Retinal pigment epithelial cell (primary cell): ENCODE data around the gene MLC1.

Experiments used
- DNase-seq: peaks from one replicate; pipeline ENCODE4 v3.0.0-alpha.2; 2010; ENCODE audit warnings: low read depth
- H3K4me3 ChIP-seq: 2 replicates; pipeline ENCODE4 v1.5.1; 2011; ENCODE audit warnings: mild to moderate bottlenecking, low read length, control low read depth, moderate library complexity
- CTCF ChIP-seq: conservative IDR thresholded peaks from 2 replicates; pipeline ENCODE4 v1.5.1; 2011; ENCODE audit warnings: low read depth, low read length, control low read depth, inconsistent platforms

MLC1 gene

GRCh38 chr22:50119768-50120251 lies 34.6 kb upstream of the MLC1 start:
- no peak for DNase-seq
- H3K4me3 ChIP-seq, result no peak overlapping the region
- TF ChIP-seq CTCF, result no peak

GRCh38 chr22:50119169-50119767 lies 34.0 kb upstream of the MLC1 start:
- no peak for TF ChIP-seq CTCF
- DNase-seq, result no peak
- no peak overlapping the region for H3K4me3 ChIP-seq

GRCh38 chr22:50118557-50119168 lies 33.4 kb upstream of the MLC1 start:
- DNase-seq, result peak; percentile 96
- H3K4me3 ChIP-seq, result no peak overlapping the region
- TF ChIP-seq CTCF, result no peak

GRCh38 chr22:50118129-50118528 lies 32.9 kb upstream of the MLC1 start:
- H3K4me3 ChIP-seq, result no peak overlapping the region
- no peak for TF ChIP-seq CTCF
- DNase-seq, result no peak

GRCh38 chr22:50117168-50117762 lies 32.0 kb upstream of the MLC1 start:
- no peak for TF ChIP-seq CTCF

GRCh38 chr22:50115693-50116092 lies 30.5 kb upstream of the MLC1 start:
- no peak for TF ChIP-seq CTCF
- DNase-seq, result peak; percentile 53
- no peak overlapping the region for H3K4me3 ChIP-seq

More at GRCh38 chr22:50117168-50117762, 32.0 kb upstream of the MLC1 start:
- H3K4me3 ChIP-seq, result no peak overlapping the region
- DNase-seq, result no peak
